ENCODE data around the gene RNF2. TPM values are rescaled to one million over a fixed set of nuclear protein-coding genes. Genes with fewer than 3 reads are reported as not detected.

The RNF2 gene
- polyA plus RNA-seq, 3 donors, result 15.5 to 25.2 (median 19.3) TPM

GRCh38 chr1:185014941-185015340 is 30.4 kb upstream of the RNF2 start:
- H3K4me3 ChIP-seq (replicated peaks in 1 of 3; ENCODE audit: low read depth in 2 of 3, low read length in 3 of 3), result no peak overlapping the region
- peaks cover 18% of the 10 kb centered on the region for H3K4me1 Mint-ChIP-seq
- H3K9ac ChIP-seq (ENCODE audit: insufficient read depth, low read length, poor library complexity, severe bottlenecking), result no peak overlapping the region
- H2AFZ ChIP-seq (ENCODE audit: insufficient read depth, low read depth, low read length, poor library complexity, severe bottlenecking), result no peak overlapping the region
- no peak overlapping the region for H3K27ac ChIP-seq (ENCODE audit: low read depth in 1 of 2, low read length in 2 of 2)
- TF ChIP-seq CTCF (IDR thresholded peaks at IDR 0.05), result no peak
- peaks cover 7 to 16% of the 10 kb centered on the region in 2 donors for H3K4me1 ChIP-seq (ENCODE audit: control insufficient read depth in 1 of 2, insufficient read depth in 2 of 2, low read length in 2 of 2)
- peak overlapping the region in 1 of 7 donors; percentile 7 for H3K27ac Mint-ChIP-seq
- H3K36me3 Mint-ChIP-seq, result no peaks in the 10 kb centered on the region
- H3K27me3 Mint-ChIP-seq (ENCODE audit: low read depth in 3 of 3), result peaks cover 0 to 4% (median 3%) of the 10 kb centered on the region in 3 donors
- H3K4me3 Mint-ChIP-seq, result no peak overlapping the region
- no peaks in the 10 kb centered on the region for H3K79me2 ChIP-seq (ENCODE audit: insufficient read depth, low read length)
- H4K20me1 ChIP-seq (ENCODE audit: insufficient read depth, low read length), result no peaks in the 10 kb centered on the region
- H3K36me3 ChIP-seq (replicated peaks in 1 of 2; ENCODE audit: control insufficient read depth in 1 of 2, insufficient read depth in 2 of 2, low read length in 2 of 2), result no peaks in the 10 kb centered on the region
- H3K9me3 ChIP-seq (replicated peaks in 1 of 2; ENCODE audit: control insufficient read depth in 1 of 2, insufficient read depth in 1 of 2, low read length in 2 of 2), result no peaks in the 10 kb centered on the region
- WGBS (ENCODE audit: insufficient coverage), result 50% methylated on average over 2 of the region's 3 CpGs
- peak in 2 of 3 donors; percentile 2 to 11 for DNase-seq
- H3K4me2 ChIP-seq (replicated peaks; ENCODE audit: extremely low read depth, low read length, poor library complexity, severe bottlenecking), result no peak overlapping the region
- peaks cover 0 to 1% (median 0%) of the 10 kb centered on the region in 7 donors for H3K9me3 Mint-ChIP-seq
- H3K27me3 ChIP-seq (ENCODE audit: control insufficient read depth in 2 of 2, insufficient read depth in 2 of 2, low read length in 2 of 2), result no peaks in the 10 kb centered on the region
- intact Hi-C loops (cut with micrococcal nuclease), result no loop called here

- Histone ChIP-seq H4K20me1 (ENCODE audit: insufficient read depth, low read length) (no peaks in the 10 kb centered on the region), H3K27me3 (ENCODE audit: control insufficient read depth in 2 of 2, insufficient read depth in 2 of 2, low read length in 2 of 2) (no peaks in the 10 kb centered on the region), H3K4me1 (ENCODE audit: control insufficient read depth in 1 of 2, insufficient read depth in 2 of 2, low read length in 2 of 2) (peaks cover 7 to 16% of the 10 kb centered on the region in 2 donors), H3K9ac (ENCODE audit: insufficient read depth, low read length, poor library complexity, severe bottlenecking) (no peak overlapping the region), H3K36me3 (replicated peaks in 1 of 2; ENCODE audit: control insufficient read depth in 1 of 2, insufficient read depth in 2 of 2, low read length in 2 of 2) (no peaks in the 10 kb centered on the region), H3K9me3 (replicated peaks in 1 of 2; ENCODE audit: control insufficient read depth in 1 of 2, insufficient read depth in 1 of 2, low read length in 2 of 2) (no peaks in the 10 kb centered on the region), H3K4me2 (replicated peaks; ENCODE audit: extremely low read depth, low read length, poor library complexity, severe bottlenecking) (no peak overlapping the region), H3K79me2 (ENCODE audit: insufficient read depth, low read length) (no peaks in the 10 kb centered on the region), H2AFZ (ENCODE audit: insufficient read depth, low read depth, low read length, poor library complexity, severe bottlenecking) (no peak overlapping the region), H3K4me3 (replicated peaks in 1 of 3; ENCODE audit: low read depth in 2 of 3, low read length in 3 of 3) (no peak overlapping the region), H3K27ac (ENCODE audit: low read depth in 1 of 2, low read length in 2 of 2) (no peak overlapping the region)
- H3K27me3 Mint-ChIP-seq (ENCODE audit: low read depth in 3 of 3), result peaks cover 0 to 4% (median 3%) of the 10 kb centered on the region in 3 donors
- no peak overlapping the region for H3K4me3 Mint-ChIP-seq
- intact Hi-C loops (cut with micrococcal nuclease), result no loop called here
- peaks cover 0 to 1% (median 0%) of the 10 kb centered on the region in 7 donors for H3K9me3 Mint-ChIP-seq
- TF ChIP-seq CTCF (IDR thresholded peaks at IDR 0.05), result no peak
- H3K36me3 Mint-ChIP-seq, result no peaks in the 10 kb centered on the region
- DNase-seq, result no peak
- H3K4me1 Mint-ChIP-seq, result peaks cover 18% of the 10 kb centered on the region
- 100% methylated on average over 1 of the region's 3 CpGs for WGBS (ENCODE audit: insufficient coverage)
- H3K27ac Mint-ChIP-seq, result no peak overlapping the region
Observed at GRCh38 chr1:185015631-185016030, 29.7 kb upstream of the RNF2 start.
